Stimulated activated CD8-positive, alpha-beta memory T cell treated with anti-CD3 and anti-CD28 coated beads, Interleukin-12 subunit alpha, Interleukin-12 subunit beta, amount 100 ng/mL, for 24 hours (primary cell): Measurements from ENCODE around the gene SLC51A.
"Not testable (repeated sequence)": the region's sequence is repeated elsewhere in the genome, so short reads cannot be mapped to it uniquely, and the experiment has no call there.

Experiments
- DNase-seq: peaks from one replicate; pipeline ENCODE4 v3.0.0-alpha.2; 2020; ENCODE audit errors: extremely low read depth

The SLC51A gene

DNA sequence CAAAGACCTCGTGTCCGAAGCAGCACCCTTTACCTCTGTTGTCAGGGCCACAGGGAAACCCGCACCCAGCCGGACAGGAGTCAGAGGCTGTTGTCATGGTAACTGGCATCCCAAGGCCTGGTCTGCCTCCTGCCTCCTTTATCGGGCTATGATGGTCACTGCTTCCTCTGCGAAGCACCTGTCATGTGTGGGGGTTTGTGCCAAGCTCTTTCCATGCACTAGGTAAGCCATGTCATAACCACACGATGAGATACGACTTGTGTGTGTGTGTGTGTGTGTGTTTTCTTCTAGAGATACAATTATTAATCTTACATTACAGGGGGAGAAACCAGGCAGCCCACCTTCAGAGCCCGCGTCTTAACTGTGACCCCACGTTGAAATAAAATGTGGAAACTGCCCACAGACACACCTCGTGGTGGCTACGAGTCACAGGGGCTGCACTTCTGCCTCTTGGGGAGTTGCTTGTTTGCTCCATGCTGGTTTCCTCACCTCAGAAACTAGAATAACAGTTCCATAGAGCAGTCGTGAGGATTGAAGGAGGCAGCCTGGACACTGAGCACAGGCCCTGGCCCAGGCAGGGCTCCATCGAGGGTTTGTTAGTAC lies 23.1 kb upstream of the SLC51A start:
- DNase-seq: no peak

DNA sequence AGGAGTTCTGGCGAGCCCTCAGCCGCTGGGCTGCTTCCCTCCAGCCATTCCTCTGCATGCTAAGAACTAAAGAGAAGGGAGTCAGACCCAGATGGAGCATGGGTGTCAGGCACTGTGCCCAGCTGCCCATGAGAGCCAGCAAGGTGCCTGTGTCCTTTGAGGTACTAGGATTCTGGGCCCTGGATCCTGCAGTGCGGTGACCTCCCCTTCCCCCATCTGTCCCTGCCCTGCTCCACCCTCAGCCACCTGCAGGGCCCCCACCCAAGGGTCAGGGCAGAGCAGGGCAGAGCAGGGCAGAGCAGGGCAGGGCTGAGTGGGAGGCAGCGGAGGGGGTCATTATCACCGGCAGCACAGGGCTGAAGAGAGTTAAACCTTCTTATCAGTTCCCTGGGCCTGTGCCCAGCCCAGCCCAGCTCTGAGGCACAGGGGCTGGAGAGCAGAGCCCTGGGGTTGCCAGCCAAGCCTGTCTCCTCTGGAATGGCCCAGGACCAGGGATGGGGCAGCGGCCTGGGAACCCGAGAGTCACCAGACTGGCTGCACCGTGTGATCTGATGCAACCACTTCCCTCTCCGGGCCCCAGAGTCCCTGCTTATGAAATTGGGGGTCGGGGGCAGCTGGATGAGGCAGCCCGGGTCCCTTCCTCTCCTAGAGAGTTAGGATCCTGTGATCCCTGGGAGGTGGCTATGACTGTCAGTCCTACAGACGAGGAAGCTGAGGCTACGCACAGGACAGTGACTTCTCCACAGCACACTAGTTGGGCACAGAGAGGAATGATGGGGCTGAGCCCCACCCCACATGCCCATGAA lies 22.4 kb upstream of the SLC51A start:
- DNase-seq: no peak

DNA sequence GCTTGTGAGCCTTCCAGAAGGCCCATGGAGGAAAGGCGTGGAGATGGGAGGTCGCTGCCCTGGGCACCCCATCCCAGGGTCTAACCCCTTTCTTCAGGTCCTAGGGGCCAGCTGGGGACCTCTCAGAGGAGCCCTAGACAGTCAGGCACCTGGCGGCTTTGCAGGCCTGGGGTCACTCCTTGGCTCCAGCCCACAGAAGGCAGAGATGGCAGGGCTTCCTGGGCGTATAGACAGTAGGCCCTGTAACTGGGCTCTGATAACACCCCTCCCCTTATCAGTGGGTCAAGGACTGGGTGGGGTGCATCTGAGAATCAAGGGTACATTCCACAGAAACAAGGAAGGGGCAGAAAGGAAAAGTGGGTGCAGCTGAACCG lies 21.8 kb upstream of the SLC51A start:
- DNase-seq: no peak

DNA sequence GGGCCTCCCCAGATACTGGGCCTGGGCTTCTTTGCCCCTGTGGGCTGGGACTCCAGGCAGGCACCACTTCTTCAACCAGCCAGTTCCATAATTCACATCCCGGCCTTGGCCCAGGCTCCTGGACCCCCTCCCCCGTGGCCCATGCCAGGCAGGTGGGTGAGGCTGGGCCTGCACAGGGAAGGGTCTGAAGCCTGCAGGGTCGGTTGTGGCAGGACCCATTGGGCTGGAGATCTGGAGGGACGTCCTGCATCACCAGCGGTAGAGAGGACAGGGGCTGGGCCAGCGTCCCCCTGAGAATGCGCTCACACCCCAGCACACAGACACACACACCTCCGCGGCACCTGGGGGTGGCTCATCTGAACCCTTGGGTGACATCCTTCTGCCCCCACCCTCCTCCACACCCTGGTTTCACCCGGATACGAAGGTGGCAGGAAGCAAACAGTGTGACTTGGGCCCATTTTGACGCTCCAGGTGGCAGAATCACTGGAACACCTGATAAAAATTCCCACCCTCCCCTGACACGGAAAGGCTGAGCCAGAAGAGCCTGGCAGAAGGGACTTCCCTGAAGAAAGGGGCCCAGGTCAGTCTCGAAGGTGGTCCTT lies 20.6 kb upstream of the SLC51A start:
- no peak for DNase-seq

DNA sequence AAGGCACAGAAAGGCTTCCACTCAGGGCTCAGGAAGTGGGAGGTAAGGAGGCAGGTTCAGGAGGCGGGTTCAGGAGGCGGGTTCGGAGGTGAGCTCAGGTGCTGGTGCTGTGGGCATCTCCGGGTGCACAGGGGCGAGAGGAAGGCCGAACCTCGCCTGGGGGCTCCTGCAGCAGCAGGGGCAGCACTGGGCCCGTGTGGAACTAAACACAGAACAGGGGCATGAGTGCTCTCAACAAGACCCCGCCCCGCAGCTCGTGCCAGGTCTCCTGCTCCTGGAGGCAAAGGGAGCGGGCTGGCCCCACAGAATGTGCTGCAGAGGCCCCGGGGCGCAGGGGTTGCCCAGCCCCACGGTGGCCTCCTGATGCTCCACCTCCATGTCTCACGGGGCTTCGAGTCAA lies 18.8 kb upstream of the SLC51A start:
- DNase-seq: no peak

DNA sequence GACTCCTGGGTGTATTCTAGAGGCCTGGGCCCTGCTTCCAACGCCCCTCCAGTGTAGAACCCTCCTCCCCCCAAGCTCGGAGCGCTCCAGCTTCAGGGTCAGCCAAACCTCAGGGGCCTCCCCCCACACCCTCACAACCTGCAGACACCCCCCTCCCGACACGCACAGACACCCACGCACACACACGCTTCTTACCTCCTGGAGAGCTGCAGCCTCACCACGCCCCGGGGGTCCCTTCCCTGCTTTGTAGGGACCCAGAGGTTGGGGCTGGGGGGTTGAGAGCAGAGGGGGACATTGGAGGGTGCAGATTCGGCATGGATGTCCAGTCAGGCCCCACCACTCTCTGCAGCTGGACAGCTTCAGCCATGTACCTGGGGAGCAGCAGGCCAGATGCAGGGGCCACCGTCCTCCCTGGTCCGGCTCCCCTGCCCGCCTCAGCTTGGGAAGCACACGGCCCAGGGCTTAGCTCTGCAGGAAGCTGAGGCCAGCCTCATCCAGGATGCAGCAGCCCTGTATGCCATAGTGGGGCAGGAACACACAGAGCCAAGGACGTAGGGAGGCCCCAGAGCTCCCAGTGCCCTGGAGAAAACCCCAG lies 18.2 kb upstream of the SLC51A start:
- no peak for DNase-seq

DNA sequence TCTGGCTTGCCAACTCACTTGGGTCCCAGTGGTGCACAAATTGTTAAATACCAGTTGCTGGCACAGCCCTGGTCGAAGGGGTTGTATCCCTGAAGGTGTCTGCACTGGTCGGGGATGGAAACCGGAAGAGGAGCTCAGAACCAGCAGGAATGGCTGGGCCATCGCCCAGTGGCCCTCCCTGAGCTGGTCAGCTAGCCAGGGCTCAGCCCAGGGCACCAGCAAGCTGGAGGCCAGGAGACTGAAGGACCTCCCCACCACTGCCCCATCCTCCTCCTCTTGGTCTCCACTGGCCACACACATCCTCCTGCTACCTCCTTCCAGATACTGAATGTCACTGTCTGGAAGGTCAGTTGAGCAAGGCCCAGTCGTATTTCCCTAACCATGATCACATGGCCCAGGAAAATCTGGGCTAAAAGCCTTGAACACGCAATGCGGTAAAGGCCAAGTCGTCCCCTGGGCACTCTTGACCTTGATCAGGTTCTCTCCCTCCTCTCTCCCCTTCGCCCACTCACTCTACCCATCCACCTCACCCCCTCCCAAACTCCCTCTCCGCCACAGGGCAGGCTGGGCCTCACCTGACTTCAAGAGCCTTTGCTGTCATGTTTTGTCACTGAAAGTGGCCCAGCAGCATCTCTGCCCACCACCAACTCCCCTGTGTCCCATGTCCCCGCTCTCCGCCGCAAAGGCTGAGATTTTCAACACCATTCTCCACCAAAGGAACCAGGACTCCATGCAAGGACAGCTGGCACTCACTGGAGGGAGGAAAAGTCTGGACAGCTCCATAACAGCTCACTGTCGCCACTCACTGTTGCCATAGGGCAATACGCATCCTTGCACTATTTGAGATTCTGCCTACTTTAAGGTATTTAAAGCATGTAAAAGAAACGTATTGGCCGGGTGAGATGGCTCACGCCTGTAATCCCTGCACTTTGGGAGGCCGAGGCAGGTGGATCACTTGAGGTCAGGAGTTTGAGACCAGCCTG lies 17.3 kb upstream of the SLC51A start:
- DNase-seq: no peak

DNA sequence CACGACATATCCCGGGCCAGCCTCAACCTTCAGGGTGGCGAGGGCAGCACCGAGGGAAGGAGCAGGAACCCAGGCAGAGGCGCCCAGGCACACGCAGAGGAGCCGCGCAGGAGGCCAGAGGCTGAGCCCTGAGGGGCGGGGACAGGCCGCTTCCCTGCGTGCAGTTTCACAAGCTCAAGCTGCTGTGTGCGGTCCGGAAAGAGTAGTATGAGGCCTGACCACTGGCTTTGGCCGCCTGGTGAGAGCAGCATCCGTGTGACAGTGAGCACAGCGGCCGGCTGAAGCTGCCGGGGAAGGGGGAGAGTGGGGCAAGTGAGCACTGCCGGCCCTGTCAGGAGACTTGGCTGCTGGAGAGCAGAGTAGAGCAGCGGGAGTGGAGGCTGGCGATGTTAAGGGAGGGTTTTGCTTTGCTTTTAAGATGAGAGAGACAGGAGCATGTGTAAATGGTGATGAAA lies 13.8 kb upstream of the SLC51A start:
- no peak for DNase-seq

DNA sequence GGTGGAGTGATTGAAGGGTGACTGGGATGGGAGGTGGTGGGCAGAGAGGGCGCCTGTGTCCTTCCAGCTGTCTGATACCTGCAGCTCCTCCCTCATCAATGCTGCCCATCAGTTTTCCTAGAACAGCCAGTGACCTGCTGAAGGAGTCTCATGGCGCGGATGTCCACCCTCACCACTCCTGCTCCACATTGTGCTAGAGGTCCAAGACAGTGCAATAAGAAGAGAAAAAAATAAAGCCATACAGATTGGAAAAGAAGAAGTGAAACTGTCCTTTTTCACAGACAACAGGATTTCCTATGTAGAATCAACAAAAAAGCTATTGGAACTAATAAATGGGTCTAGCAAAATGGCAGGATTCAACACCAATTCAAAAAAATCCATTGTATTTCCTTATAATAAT lies 12.5 kb upstream of the SLC51A start:
- DNase-seq: no peak

DNA sequence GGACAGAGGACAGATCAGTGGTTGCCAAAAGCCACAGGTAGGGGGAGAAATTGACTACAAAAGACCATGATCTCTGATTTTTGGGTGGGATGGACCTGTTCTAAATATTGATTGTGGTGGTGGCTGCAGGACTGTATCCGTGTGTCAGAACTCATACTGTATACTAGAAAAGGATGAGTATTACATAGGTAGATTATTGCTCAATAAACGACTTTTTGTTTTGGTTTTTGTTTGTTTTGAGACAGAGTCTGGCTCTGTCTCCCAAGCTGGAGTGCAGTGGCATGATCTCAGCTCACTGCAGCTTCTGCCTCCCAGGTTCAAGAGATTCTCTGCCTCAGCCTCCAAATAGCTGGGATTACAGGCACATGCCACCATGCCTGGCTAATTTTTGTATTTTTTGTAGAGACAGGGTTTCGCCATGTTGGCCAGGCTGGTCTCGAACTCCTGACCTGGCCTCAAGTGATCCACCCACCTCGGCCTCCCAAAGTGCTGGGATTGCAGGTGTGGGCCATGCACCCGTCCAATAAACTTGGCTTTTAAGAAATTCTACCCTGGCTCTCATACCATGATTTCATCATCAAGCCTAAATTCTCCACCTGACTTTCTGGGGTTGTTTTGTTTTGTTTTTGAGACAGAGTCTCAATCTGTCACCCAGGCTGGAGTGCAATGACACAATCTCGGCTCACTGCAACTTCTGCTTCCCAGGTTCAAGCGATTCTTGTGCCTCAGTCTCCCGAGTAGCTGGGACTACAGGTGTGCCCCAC lies 10.7 kb upstream of the SLC51A start:
- not testable (repeated sequence) for DNase-seq

DNA sequence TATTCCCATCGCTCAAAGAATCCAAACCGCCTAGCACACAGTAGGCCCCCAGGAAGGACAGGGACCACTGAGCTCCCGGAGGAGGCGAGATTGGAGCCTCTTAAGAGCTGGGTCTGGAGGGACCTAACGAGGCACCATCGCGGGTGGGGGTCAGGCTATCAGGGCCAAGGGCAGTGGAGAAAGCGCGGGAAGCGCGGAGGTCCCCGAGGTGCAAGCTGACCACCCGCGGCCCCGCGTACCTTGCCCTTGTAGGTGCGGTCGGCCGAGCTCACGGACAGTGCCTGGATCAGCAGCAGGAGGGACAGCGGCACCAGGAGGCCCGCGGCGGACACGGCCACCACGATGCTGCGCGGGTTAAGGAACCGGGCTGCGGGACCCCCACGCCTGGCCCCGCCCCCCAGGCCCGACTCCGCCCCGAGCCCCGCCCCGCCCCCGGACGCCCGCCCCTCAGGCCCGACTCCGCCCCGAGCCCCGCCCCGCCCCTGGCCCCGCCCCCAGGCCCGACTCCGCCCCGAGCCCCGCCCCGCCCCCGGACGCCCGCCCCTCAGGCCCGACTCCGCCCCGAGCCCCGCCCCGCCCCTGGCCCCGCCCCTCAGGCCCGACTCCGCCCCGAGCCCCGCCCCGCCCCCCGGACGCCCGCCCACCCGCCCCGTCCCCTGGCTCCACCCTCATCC lies 9.0 kb upstream of the SLC51A start:
- no peak for DNase-seq

DNA sequence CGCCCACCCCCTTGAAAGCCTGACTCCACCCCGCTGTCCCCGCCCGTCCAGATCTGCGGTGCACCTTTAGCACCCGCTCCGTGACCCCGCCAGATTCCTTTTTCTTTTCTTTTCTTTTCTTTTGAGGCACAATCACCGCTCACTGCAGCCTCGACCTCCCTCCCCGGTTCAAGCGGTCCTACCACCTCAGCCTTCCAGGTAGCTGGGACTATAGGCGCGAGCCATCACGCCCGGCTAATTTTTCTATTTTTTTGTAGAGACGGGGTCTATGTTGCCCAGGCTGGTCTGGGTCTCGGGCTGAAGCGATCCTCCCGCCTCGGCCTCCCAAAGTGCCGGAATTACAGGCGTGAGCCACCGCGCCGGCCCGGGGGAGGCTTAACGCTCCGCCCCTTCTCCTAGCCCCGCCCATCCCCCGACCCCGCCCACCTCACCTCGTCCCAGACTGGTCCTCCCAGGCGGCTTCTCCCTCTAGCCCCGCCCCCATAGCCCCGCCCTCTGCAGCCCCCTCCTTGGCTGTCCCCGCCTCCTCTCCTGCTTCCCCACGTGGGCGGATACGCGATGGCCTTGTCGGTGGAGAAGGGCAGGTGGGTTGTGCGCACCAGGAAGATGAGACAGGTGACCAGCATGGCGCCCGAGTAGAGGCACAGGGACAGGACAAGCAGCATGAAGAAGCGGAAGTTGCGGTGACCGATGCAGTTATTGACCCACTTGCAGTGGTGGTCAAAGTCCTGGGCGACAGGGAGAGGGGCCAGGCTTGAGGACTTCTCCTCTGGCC lies 8.3 kb upstream of the SLC51A start:
- no peak for DNase-seq

DNA sequence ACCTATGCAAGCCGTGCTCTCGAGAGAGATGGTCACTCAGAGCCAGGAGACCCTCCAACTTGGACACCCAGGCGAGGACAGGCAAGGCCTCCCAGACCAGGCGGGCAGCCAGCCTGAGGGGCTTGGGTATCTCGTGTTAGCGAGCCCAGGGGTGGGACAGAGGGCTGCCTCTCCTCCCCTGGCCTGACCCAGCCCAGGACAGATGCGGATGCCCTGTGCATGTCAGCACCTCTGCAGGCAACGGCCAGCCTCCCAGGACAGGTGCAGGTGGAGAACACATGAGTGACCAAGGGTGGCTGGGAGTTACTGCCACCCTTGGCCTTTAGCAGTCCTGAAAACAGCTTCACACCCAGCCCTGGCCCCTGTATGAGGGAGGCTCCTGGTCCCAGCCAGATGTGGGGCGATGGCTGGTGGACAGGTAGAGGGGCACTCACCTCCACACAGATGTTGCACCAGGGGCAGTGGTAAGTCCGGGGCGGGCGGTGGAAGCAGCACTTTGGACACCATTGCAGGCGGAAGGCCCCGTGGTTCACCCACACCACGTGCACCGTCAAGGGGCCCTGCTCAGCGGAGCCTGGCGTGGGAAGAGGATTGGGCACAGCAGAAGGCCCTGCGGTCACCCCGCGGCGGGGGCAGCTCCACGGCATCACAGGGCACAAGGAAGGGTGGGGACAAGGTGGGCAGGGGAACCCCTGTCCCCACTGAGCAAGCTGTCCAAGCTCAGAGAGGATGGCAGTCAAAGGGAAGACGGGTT lies 7.2 kb upstream of the SLC51A start:
- DNase-seq: no peak

DNA sequence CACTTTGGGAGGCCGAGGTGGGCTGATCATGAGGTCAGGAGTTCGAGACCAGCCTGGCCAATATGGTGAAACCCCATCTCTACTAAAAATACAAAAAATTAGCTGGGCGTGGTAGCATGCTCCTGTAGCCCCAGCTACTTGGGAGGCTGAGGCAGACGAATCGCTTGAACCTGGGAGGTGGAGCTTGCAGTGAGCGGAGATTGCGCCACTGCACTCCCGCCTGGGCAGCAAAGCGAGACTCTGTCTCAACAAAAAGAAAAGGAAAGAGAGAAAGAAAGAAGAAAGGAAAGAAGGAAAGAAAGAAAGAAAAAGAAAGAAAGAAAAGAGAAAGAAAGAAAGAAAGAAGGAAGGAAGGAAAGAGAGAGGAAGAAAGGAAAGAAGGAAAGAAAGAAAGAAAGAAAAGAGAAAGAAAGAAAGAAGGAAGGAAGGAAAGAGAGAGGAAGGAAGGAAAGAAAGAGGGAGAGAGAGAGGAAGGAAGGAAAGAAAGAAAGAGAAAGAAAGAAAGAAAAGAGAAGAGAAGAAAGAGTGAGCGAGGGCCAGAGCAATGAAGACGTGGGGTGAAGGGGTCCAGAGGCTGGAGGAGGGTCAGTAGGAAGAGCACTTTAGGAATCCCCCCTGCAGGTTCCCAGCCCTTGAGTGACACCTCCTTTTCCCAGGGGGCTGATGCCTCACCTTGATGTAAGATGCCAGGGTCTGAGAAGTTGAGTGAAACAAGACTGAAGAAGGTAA lies 6.2 kb upstream of the SLC51A start:
- DNase-seq: not testable (repeated sequence)

DNA sequence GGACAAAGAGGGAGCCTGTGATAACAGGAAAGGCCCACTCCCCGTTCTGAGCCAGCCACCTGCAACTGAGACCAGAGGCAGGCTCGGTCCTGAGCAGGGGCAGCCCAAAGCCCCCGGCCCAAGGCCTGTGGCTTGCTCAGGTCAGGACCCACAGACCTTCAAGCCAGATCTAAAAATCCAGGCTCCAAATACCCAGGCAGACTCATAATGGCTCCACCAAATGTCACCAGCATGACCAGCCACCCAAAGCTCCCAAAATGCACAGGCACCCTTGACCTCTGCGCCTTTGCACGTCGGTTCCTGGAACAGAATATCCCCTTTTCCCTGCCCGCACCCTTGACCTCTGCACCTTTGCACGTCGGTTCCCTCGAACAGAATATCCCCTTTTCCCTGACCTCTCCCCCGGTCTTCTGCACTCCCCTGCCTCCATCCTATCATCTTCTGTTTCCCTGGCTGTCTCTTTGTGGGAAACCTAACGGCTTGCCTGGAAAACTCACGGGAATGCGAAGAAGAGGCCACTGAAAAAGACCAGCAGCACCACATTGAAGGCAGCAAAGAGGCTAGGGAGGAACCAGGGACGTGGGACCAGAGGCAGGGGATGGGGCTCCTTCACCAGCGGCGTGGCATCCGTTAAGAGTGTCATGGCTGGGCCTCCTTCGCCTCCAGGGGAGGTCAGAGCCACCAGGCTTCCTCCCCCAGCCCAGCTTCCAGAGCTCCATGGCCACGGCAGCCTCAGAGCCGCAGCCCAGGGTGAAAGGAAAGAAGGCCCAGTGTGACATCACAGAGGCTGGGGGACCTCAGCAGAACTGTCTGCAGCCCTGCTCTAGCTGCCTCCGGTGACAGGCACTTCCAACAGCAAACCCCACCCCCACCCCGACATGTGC lies 5.4 kb upstream of the SLC51A start, which contains the start of gene ZDHHC19:
Gene ZDHHC19 (minus strand): TSS at position 728 of the 884 bp plus-strand sequence. CDS start 85 bp downstream, at position 643.
- DNase-seq: no peak

DNA sequence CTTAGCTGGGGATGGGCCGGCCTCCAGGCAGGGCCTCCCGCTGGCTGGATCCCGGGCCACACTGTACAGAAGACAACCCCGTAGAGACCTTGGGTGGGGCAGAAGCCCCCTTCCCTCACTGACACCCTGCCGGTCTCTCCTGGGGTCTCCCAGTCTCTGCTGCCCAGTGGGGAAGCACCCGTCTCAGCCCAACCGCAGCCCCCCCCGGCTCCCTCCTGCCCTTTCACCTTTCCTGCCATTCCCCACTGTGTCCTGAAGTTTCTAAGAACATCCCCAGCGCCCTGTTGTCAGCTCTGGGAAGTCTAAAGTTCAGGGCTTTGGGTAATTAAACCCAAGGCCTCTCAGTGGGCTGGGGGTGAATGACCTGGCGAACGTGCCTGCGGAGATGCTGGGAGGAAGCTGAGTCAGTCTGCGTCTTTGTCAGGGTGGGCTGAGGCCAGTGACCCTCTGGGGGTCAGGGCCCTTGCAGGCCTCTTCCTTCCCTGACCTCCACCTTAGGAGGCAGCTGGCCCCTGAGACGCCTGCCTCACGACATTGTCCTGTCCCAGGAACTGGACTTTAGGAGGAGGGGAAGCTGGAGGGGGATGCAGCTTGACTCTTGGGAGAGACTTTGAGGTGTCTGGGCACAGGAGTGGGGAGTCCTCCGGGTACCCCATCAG lies 1.4 kb upstream of the SLC51A start:
- no peak for DNase-seq
